A673 (cell line): ENCODE results near the gene HELZ. TPM values are rescaled to one million over a fixed set of nuclear protein-coding genes. Genes with fewer than 3 reads are reported as not detected.

Experiments
- BruUV-seq: library from RNA; stranded (reverse); fragments of 400-500 nt; replicated peaks from 2 replicates; lab custom pipeline; 2021; lab: Mats Ljungman, UMichigan
- CTCF ChIA-PET: fragments of 300-600 bp; sonication (Branson Sonifier 250); formaldehyde crosslinking; loops from one replicate; lab custom pipeline; 2022; ENCODE audit warnings: antibody characterized with exemption; lab: Charles Lee
- POLR2A ChIA-PET: fragments of 300-600 bp; sonication (Branson Sonifier 250); formaldehyde crosslinking; loops from one replicate; lab custom pipeline; 2022; ENCODE audit warnings: antibody characterized with exemption; ENCODE audit not compliant: low non-redundant PET; lab: Charles Lee
- DNase-seq: peaks from one replicate; pipeline ENCODE4 v3.0.0-alpha.2; 2015; ENCODE audit warnings: low spot score
- H3K27ac ChIP-seq: fragments of 200-600 bp; sonication (generic); 2 replicates; pipeline ENCODE4 v1.5.1; 2016; ENCODE audit warnings: mixed run types, low read depth, mild to moderate bottlenecking, mixed read lengths, antibody characterized with exemption, low read length; ENCODE audit not compliant: poor library complexity, severe bottlenecking
- H3K27me3 ChIP-seq: fragments of 200-600 bp; sonication (generic); replicated peaks from 2 replicates; pipeline ENCODE4 v1.6.1; 2017; ENCODE audit warnings: mixed run types, low read depth, mild to moderate bottlenecking, mixed read lengths, antibody characterized with exemption, low read length; ENCODE audit not compliant: insufficient read depth, poor library complexity
- H3K36me3 ChIP-seq: fragments of 200-600 bp; sonication (generic); 2 replicates; pipeline ENCODE4 v1.6.1; 2016; ENCODE audit warnings: mixed run types, mild to moderate bottlenecking, mixed read lengths, antibody characterized with exemption, low read length; ENCODE audit not compliant: insufficient read depth, poor library complexity, severe bottlenecking
- H3K4me1 ChIP-seq: fragments of 200-600 bp; sonication (generic); 2 replicates; pipeline ENCODE4 v1.6.1; 2017; ENCODE audit warnings: mixed run types, mild to moderate bottlenecking, mixed read lengths, antibody characterized with exemption, low read length; ENCODE audit not compliant: insufficient read depth, poor library complexity, severe bottlenecking
- H3K4me3 ChIP-seq: fragments of 200-600 bp; sonication (generic); 2 replicates; pipeline ENCODE4 v1.5.1; 2016; ENCODE audit warnings: low read depth, mixed run types, mild to moderate bottlenecking, mixed read lengths, low read length; ENCODE audit not compliant: poor library complexity, severe bottlenecking
- H3K9me3 ChIP-seq: fragments of 200-600 bp; sonication (generic); 2 replicates; pipeline ENCODE4 v1.6.1; 2016; ENCODE audit warnings: mixed run types, low read depth, mild to moderate bottlenecking, mixed read lengths, antibody characterized with exemption, low read length; ENCODE audit not compliant: poor library complexity, severe bottlenecking
- CTCF ChIP-seq: fragments of 300-800, 200-600 bp; sonication (generic); conservative IDR thresholded peaks from 2 replicates; pipeline ENCODE4 v1.5.1; 2017; ENCODE audit warnings: low read depth, mild to moderate bottlenecking, antibody characterized with exemption, low read length, moderate library complexity, mixed read lengths
- EZH2 ChIP-seq: fragments of 200-600 bp; sonication (generic); IDR thresholded peaks from 2 replicates; pipeline ENCODE4 v1.6.1; 2017; ENCODE audit warnings: borderline replicate concordance, low read depth, mild to moderate bottlenecking, mixed read lengths, antibody characterized with exemption, low read length; ENCODE audit not compliant: poor library complexity, severe bottlenecking
- intact Hi-C: fragments of 100-400 bp; cut with micrococcal nuclease; formaldehyde crosslinking; loops from one replicate; pipeline ENCODE4 v1.10.0; 2022; ENCODE audit not compliant: unreplicated experiment
- total RNA-seq: library from RNA; stranded (reverse); gene quantifications from 2 replicates; pipeline ENCODE4 v1.2.3, GENCODE V29; 2021

Gene HELZ
- total RNA-seq, 1 experiment from 2014 or later = 57.3 TPM

- TF ChIP-seq CTCF (no peak), EZH2 (no peak)
- intact Hi-C loops = no loop called here
These were observed 111.8 kb downstream of the HELZ start for GRCh38 chr17:67133161-67133560.

GRCh38 chr17:67132366-67132765, 112.6 kb downstream of the HELZ start:
- Histone ChIP-seq H3K4me1 (peaks cover 9% of the 10 kb centered on the region), H3K27me3 (no peaks in the 10 kb centered on the region), H3K4me3 (no peak overlapping the region), H3K27ac (no peak overlapping the region), H3K9me3 (no peaks in the 10 kb centered on the region), H3K36me3 (peaks cover 10% of the 10 kb centered on the region)
- intact Hi-C loops = no loop called here
- ChIA-PET POLR2A (no interaction called here), CTCF (no interaction called here)
- DNase-seq = no peak
- no TSS peak for BruUV-seq
- no peak for TF ChIP-seq CTCF
- no peak for TF ChIP-seq EZH2

More at GRCh38 chr17:67133161-67133560, 111.8 kb downstream of the HELZ start:
- ChIA-PET CTCF (no interaction called here), POLR2A (no interaction called here)
- Histone ChIP-seq H3K4me3 (no peak overlapping the region), H3K4me1 (peaks cover 9% of the 10 kb centered on the region), H3K36me3 (peaks cover 10% of the 10 kb centered on the region), H3K27me3 (no peaks in the 10 kb centered on the region), H3K9me3 (no peaks in the 10 kb centered on the region), H3K27ac (no peak overlapping the region)
- DNase-seq = no peak
- BruUV-seq = no TSS peak

- peaks cover 3% of the 10 kb centered on the region for H3K36me3 ChIP-seq
- POLR2A ChIA-PET = no interaction called here
- CTCF ChIA-PET = no interaction called here
- peaks cover 10% of the 10 kb centered on the region for H3K4me1 ChIP-seq
- H3K4me3 ChIP-seq = no peak overlapping the region
- intact Hi-C loops = no loop called here
- no peaks in the 10 kb centered on the region for H3K27me3 ChIP-seq
- no TSS peak for BruUV-seq
- H3K27ac ChIP-seq = no peak overlapping the region
- H3K9me3 ChIP-seq = no peaks in the 10 kb centered on the region
- TF ChIP-seq CTCF = no peak
- no peak for TF ChIP-seq EZH2
- no peak for DNase-seq
These were observed 114.2 kb downstream of the HELZ start for GRCh38 chr17:67130768-67131167.
